ENCODE measurements around the gene LRRC3. TPM values are rescaled to one million over a fixed set of nuclear protein-coding genes. Genes with fewer than 3 reads are reported as not detected.

LRRC3 gene
- total RNA-seq, 1 experiment from 2014 or later = 4.7 TPM

DNA sequence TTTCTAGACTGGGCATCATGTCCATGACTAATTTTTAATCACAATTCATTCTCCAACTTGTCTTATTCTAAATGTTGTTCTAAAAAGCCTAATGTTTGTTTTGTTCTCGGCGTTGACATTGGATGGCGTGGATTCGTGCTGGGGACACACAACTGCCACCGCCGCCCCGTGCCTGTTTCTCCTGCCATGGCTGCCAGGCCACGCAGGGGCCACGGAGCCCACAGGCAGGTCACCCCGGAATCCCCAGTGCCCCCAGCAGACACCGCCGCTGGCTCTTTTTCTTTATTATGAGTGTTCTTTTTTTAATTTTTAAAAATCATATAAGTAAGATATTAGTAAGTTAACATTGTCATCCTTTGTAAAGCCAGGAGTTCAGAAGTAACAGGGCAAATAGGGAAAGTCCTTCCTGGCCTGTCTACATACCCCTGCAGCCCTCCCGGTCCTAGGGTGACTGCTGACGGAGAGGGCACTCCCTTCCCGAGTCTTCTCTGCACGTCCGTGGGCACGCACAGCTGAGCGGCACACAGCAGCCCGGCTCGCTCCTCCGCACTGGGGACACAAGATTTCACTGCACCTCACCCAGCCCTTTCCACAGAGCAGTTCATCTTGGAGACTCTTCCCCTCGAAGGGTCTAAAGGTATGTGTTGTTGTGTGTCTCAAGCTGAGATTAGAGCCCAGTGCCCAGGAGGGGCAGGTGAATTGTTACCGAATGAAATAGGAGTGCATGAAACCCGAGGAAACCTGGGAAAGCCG is 52.5 kb downstream of the LRRC3 start:
- Histone ChIP-seq H3K4me3 (ENCODE audit: low read depth, low read length) (no peak overlapping the region), H3K36me3 (ENCODE audit: control insufficient read depth, insufficient read depth, low read length) (no peaks in the 10 kb centered on the region), H3K9me3 (no peaks in the 10 kb centered on the region), H3K27me3 (replicated peaks; ENCODE audit: control insufficient read depth, insufficient read depth, low read length) (no peaks in the 10 kb centered on the region), H3K4me1 (peaks cover 9% of the 10 kb centered on the region)
- POLR2A ChIA-PET = no interaction called here
- TF ChIP-seq, protein P1, sequence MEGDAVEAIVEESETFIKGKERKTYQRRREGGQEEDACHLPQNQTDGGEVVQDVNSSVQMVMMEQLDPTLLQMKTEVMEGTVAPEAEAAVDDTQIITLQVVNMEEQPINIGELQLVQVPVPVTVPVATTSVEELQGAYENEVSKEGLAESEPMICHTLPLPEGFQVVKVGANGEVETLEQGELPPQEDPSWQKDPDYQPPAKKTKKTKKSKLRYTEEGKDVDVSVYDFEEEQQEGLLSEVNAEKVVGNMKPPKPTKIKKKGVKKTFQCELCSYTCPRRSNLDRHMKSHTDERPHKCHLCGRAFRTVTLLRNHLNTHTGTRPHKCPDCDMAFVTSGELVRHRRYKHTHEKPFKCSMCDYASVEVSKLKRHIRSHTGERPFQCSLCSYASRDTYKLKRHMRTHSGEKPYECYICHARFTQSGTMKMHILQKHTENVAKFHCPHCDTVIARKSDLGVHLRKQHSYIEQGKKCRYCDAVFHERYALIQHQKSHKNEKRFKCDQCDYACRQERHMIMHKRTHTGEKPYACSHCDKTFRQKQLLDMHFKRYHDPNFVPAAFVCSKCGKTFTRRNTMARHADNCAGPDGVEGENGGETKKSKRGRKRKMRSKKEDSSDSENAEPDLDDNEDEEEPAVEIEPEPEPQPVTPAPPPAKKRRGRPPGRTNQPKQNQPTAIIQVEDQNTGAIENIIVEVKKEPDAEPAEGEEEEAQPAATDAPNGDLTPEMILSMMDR (IDR thresholded peaks at IDR 0.05; ENCODE audit: insufficient read depth in 1 of 2, low read depth in 1 of 2, low read length in 1 of 2, severe bottlenecking in 1 of 2, unreplicated experiment in 1 of 2) = no peak
- no TSS peak for BruUV-seq (replicated peaks)
- Mint-ChIP-seq H3K27me3 (ENCODE audit: insufficient read depth, unreplicated experiment) (no peaks in the 10 kb centered on the region), H3K36me3 (ENCODE audit: insufficient read depth, unreplicated experiment) (no peaks in the 10 kb centered on the region), H3K9me3 (ENCODE audit: unreplicated experiment) (no peaks in the 10 kb centered on the region), H3K27ac (ENCODE audit: unreplicated experiment) (no peak overlapping the region), H3K4me3 (ENCODE audit: unreplicated experiment) (no peak overlapping the region), H3K4me1 (ENCODE audit: low read depth, unreplicated experiment) (no peaks in the 10 kb centered on the region)
- CTCF ChIA-PET = no interaction called here
- intact Hi-C loops (cut with micrococcal nuclease; ENCODE audit: unreplicated experiment) = no loop called here
- DNase-seq = no peak

DNA sequence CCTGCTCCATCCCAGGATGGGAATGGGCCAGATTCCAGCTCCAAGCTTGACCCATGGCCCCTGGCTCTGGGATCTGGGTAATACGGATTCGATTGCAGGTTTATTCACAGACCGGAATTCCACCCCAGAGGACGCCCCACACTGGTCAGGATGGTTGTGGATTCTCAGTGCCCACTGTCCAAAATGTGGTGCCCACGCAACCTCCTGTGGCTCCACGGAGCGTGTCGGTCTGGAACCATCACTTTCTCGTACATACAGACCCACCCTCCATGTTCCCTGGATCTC is 53.1 kb downstream of the LRRC3 start:
- DNase-seq = no peak
- no TSS peak for BruUV-seq (replicated peaks)
- no peaks in the 10 kb centered on the region for H3K36me3 Mint-ChIP-seq (ENCODE audit: insufficient read depth, unreplicated experiment)
- H3K4me3 Mint-ChIP-seq (ENCODE audit: unreplicated experiment) = no peak overlapping the region
- H3K9me3 Mint-ChIP-seq (ENCODE audit: unreplicated experiment) = no peaks in the 10 kb centered on the region
- H3K4me1 Mint-ChIP-seq (ENCODE audit: low read depth, unreplicated experiment) = no peaks in the 10 kb centered on the region
- no peaks in the 10 kb centered on the region for H3K27me3 Mint-ChIP-seq (ENCODE audit: insufficient read depth, unreplicated experiment)
- H3K4me3 ChIP-seq (ENCODE audit: low read depth, low read length) = no peak overlapping the region
- H3K27ac Mint-ChIP-seq (ENCODE audit: unreplicated experiment) = no peak overlapping the region
- CTCF ChIA-PET = no interaction called here
- peaks cover 9% of the 10 kb centered on the region for H3K4me1 ChIP-seq
- no peaks in the 10 kb centered on the region for H3K27me3 ChIP-seq (replicated peaks; ENCODE audit: control insufficient read depth, insufficient read depth, low read length)
- POLR2A ChIA-PET = no interaction called here
- no peaks in the 10 kb centered on the region for H3K36me3 ChIP-seq (ENCODE audit: control insufficient read depth, insufficient read depth, low read length)
- intact Hi-C loops (cut with micrococcal nuclease; ENCODE audit: unreplicated experiment) = no loop called here
- TF ChIP-seq, protein P1 (IDR thresholded peaks at IDR 0.05; ENCODE audit: insufficient read depth in 1 of 2, low read depth in 1 of 2, low read length in 1 of 2, severe bottlenecking in 1 of 2, unreplicated experiment in 1 of 2) = no peak
- H3K9me3 ChIP-seq = no peaks in the 10 kb centered on the region

DNA sequence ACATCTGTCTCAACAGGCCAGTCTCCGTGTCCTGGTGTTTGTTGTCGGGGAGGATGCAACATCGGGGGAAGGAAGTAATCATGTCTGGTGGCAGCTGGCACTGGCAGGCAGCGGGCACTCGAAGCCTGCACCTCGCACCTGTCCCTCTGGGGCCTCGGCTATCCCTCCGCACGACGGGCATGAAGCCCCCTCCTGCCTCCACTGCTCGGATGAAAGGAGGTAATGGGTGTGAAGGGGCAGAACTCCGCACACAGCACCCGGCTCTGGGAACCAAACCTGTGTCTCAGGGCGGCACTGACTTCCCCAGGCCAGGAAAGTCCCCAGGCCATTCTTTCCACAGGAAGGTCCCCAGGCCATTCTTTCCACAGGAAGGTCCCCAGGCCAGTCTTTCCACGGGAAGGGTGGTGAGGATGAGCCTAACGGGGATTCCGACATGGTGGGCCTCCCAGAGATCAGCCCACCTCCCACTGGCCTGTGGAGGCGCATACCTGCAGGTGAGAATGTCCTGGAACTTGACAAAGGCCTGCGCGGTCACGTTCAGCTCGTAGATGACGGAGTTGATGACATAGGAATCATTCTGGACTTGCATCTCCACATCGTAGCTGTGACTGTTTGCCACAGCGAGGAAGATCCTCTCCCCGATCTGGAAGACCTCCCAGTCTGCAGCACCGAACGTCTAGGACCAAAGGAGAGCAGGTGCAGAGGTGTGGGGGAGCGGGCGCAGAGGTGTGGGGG is 53.6 kb downstream of the LRRC3 start:
- Histone ChIP-seq H3K4me1 (peaks cover 9% of the 10 kb centered on the region), H3K27me3 (replicated peaks; ENCODE audit: control insufficient read depth, insufficient read depth, low read length) (no peaks in the 10 kb centered on the region), H3K9me3 (no peaks in the 10 kb centered on the region), H3K36me3 (ENCODE audit: control insufficient read depth, insufficient read depth, low read length) (no peaks in the 10 kb centered on the region), H3K4me3 (ENCODE audit: low read depth, low read length) (no peak overlapping the region)
- CTCF ChIA-PET = no interaction called here
- POLR2A ChIA-PET = no interaction called here
- no peaks in the 10 kb centered on the region for H3K4me1 Mint-ChIP-seq (ENCODE audit: low read depth, unreplicated experiment)
- TF ChIP-seq, protein P1 (IDR thresholded peaks at IDR 0.05; ENCODE audit: insufficient read depth in 1 of 2, low read depth in 1 of 2, low read length in 1 of 2, severe bottlenecking in 1 of 2, unreplicated experiment in 1 of 2) = no peak
- H3K27ac Mint-ChIP-seq (ENCODE audit: unreplicated experiment) = no peak overlapping the region
- no TSS peak for BruUV-seq (replicated peaks)
- intact Hi-C loops (cut with micrococcal nuclease; ENCODE audit: unreplicated experiment) = no loop called here
- no peaks in the 10 kb centered on the region for H3K9me3 Mint-ChIP-seq (ENCODE audit: unreplicated experiment)
- no peak overlapping the region for H3K4me3 Mint-ChIP-seq (ENCODE audit: unreplicated experiment)
- no peak for DNase-seq
- H3K36me3 Mint-ChIP-seq (ENCODE audit: insufficient read depth, unreplicated experiment) = no peaks in the 10 kb centered on the region
- H3K27me3 Mint-ChIP-seq (ENCODE audit: insufficient read depth, unreplicated experiment) = no peaks in the 10 kb centered on the region
